Spleen (tissue), 11 donors: ENCODE data around the gene CREB3. TPM values are rescaled to one million over a fixed set of nuclear protein-coding genes. Genes with fewer than 3 reads are reported as not detected.
A peak's percentile ranks its signal among the peaks of the same experiment; 100 is the strongest.

Source experiments
- DNase-seq: peaks from one replicate; pipeline ENCODE4 v3.0.0-alpha.2; 2020
- H3K27ac ChIP-seq, 8 donors: fragments of 200-600 bp; sonication (generic) in 7 of 8; 1 replicate in 4 of 8; 2 replicates in 4 of 8; pipeline versions ENCODE4 v1.5.0 to v1.8.0; 2016 to 2021; ENCODE audit warnings: inconsistent platforms in 4 of 8, mild to moderate bottlenecking in 4 of 8, moderate library complexity in 1 of 8
- H3K27me3 ChIP-seq, 7 donors: fragments of 200-600 bp; sonication (generic) in 6 of 7; replicated peaks in 1 of 7; 1 replicate in 4 of 7; 2 replicates in 3 of 7; pipeline versions ENCODE4 v1.5.0 to v1.8.0; 2016 to 2021; ENCODE audit warnings: inconsistent platforms in 3 of 7, mild to moderate bottlenecking in 1 of 7
- H3K36me3 ChIP-seq, 6 donors: fragments of 200-600 bp; sonication (generic) in 5 of 6; 1 replicate in 4 of 6; 2 replicates in 2 of 6; pipeline versions ENCODE4 v1.5.0 to v1.8.0; 2016 to 2021; ENCODE audit warnings: inconsistent platforms in 2 of 6
- H3K4me1 ChIP-seq, 6 donors: fragments of 200-600 bp; sonication (generic) in 5 of 6; 1 replicate in 3 of 6; 2 replicates in 3 of 6; pipeline versions ENCODE4 v1.5.0 to v1.8.0; 2016 to 2021; ENCODE audit warnings: inconsistent platforms in 3 of 6
- H3K4me3 ChIP-seq, 8 donors: fragments of 200-600 bp; sonication (generic) in 7 of 8; 1 replicate in 4 of 8; 2 replicates in 4 of 8; pipeline versions ENCODE4 v1.5.0 to v1.8.0; 2016 to 2021; ENCODE audit warnings: inconsistent platforms in 4 of 8, mild to moderate bottlenecking in 4 of 8, moderate library complexity in 2 of 8
- H3K9me3 ChIP-seq, 8 donors: fragments of 200-600 bp; sonication (generic) in 7 of 8; 1 replicate in 4 of 8; 2 replicates in 4 of 8; pipeline versions ENCODE4 v1.5.0 to v1.8.0; 2016 to 2021; ENCODE audit warnings: inconsistent platforms in 4 of 8
- POLR2A ChIP-seq, 3 donors: fragments of 450-650 bp; IDR thresholded peaks; one replicate each; pipeline ENCODE4 v1.5.1; 2017; ENCODE audit warnings: antibody characterized with exemption in 3 of 3, mild to moderate bottlenecking in 1 of 3
- POLR2AphosphoS5 ChIP-seq, 3 donors: sonication (generic); formaldehyde crosslinking; IDR thresholded peaks; one replicate each; pipeline ENCODE4 v1.5.1; 2017; ENCODE audit warnings: antibody characterized with exemption in 3 of 3
- WGBS, 5 donors: extraction: QIAGEN DNeasy Blood & Tissue Kit in 3 of 5; methylation state at CpG; one replicate each; pipeline versions ENCODE4 v1.1.5 to v1.1.7; 2013 to 2018; 5-methylcytosine and 5-hydroxymethylcytosine counted together
- intact Hi-C: fragments of 100-400 bp; cut with DNase I; formaldehyde crosslinking; loops from one replicate; pipeline ENCODE4 v1.15.0; 2023; ENCODE audit warnings: low total_unique reads
- polyA plus RNA-seq, 3 donors: library from polyadenylated mRNA; stranded (reverse); fragments of 200-250 nt; gene quantifications; one replicate each; pipeline ENCODE4 v1.2.1, GENCODE V29; 2013
- total RNA-seq, 7 donors: library from RNA; depleted of rRNA in 3 of 7; stranded (reverse); fragments of >200 nt in 3 of 7; fragmentation: NEBNext Ultra II Directional in 4 of 7; extraction: Animal tissue kit (Norgen Biotek cat#: 25700) in 4 of 7; gene quantifications; one replicate each; pipeline versions ENCODE4 v1.1.0 to v1.2.1, GENCODE V29; 2016 to 2021
- TF ChIP-seq, protein P1 (sequence below), 11 experiments: fragments of 200-600 bp in 7 of 11; fragments of 450-650 bp in 4 of 11; sonication (generic) in 4 of 11; IDR thresholded peaks in 8 of 11; conservative IDR thresholded peaks in 3 of 11; 1 replicate in 7 of 11; 2 replicates in 4 of 11; pipeline versions ENCODE4 v1.4.0 to v1.8.0; 2016 to 2021; ENCODE audit warnings: antibody characterized with exemption in 11 of 11, inconsistent platforms in 4 of 11, mild to moderate bottlenecking in 1 of 11
- donor health status: healthy with polysubstance abuse.
- donor health status: DM: no; HTN: no; CAD: no; lungs with moderate emphysema.
- donor health status: DM: no; HTN: no; CAD: no.
- donor health status: Bipolar disorder and iron deficiency.
- donor health status: healthy.
- donor health status: DM: no; HTN: no; CAD: no.
- donor health status: DM: yes; HTN: yes; CAD: no.

CREB3 gene
- total and polyA plus RNA-seq, 10 donors = 14.7 to 35.9 (median 25.7) TPM

DNA sequence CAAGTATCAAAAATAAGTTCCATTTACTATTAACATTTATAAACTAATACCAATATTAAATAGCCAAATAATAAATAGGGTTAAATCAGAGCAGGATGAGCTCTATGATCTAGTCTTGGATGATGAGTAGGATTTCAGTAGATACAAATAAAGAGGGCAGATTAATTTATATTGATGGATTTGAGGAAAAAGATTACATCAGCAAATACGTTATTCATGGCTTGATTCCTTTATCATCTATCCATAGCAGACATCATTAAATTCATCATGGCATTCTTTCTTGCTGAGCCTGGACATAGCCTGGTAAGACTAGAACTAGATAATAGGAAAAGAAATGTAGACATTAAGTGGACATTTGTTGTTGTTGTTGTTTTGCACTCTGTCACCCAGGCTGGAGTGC is 35.0 kb downstream of the CREB3 start:
- WGBS, 5 donors = 82 to 95% (median 88%) methylated on average over 1 of the region's 1 CpG
- Histone ChIP-seq H3K27me3 (no peaks in the 10 kb centered on the region), H3K36me3 (peaks cover 0 to 4% (median 0%) of the 10 kb centered on the region in 6 donors), H3K4me3 (no peak overlapping the region), H3K27ac (no peak overlapping the region), H3K9me3 (no peaks in the 10 kb centered on the region), H3K4me1 (peaks cover 3 to 25% (median 21%) of the 10 kb centered on the region in 6 donors)
- intact Hi-C loops = no loop called here
- no peak for DNase-seq
- TF ChIP-seq POLR2A (IDR thresholded peaks at IDR 0.05) (no peak), POLR2AphosphoS5 (IDR thresholded peaks at IDR 0.05) (no peak)

DNA sequence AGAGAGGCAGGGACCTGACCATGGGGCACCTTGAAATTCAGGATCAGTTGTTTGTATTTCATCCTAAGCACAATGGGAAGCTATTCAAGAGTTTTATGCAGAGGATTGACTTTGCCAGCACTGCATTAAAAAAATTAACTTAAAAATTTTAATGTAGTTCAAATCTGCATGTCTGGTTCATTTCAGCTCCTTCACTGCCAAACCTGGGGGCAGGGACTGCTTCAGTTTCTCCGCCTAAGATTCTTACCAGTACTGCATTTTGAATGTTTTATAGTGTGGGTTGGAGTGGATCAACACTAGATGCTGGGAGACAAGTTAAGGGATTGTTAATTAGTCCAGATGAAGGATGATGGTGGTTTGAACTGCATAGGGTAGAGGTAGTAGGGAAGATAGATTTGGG is 37.3 kb downstream of the CREB3 start:
- Histone ChIP-seq H3K27me3 (no peaks in the 10 kb centered on the region), H3K4me1 (peaks cover 3 to 27% (median 22%) of the 10 kb centered on the region in 6 donors), H3K27ac (no peak overlapping the region), H3K36me3 (peaks cover 0 to 5% (median 0%) of the 10 kb centered on the region in 6 donors), H3K4me3 (no peak overlapping the region), H3K9me3 (no peaks in the 10 kb centered on the region)
- no peak for DNase-seq
- TF ChIP-seq, protein P1, sequence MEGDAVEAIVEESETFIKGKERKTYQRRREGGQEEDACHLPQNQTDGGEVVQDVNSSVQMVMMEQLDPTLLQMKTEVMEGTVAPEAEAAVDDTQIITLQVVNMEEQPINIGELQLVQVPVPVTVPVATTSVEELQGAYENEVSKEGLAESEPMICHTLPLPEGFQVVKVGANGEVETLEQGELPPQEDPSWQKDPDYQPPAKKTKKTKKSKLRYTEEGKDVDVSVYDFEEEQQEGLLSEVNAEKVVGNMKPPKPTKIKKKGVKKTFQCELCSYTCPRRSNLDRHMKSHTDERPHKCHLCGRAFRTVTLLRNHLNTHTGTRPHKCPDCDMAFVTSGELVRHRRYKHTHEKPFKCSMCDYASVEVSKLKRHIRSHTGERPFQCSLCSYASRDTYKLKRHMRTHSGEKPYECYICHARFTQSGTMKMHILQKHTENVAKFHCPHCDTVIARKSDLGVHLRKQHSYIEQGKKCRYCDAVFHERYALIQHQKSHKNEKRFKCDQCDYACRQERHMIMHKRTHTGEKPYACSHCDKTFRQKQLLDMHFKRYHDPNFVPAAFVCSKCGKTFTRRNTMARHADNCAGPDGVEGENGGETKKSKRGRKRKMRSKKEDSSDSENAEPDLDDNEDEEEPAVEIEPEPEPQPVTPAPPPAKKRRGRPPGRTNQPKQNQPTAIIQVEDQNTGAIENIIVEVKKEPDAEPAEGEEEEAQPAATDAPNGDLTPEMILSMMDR (IDR thresholded peaks at IDR 0.05 in 8 of 11, conservative IDR thresholded peaks at IDR 0.05 in 3 of 11) = no peak
- TF ChIP-seq POLR2A (IDR thresholded peaks at IDR 0.05) = no peak
- TF ChIP-seq POLR2AphosphoS5 (IDR thresholded peaks at IDR 0.05) = no peak
- intact Hi-C loops = no loop called here
- WGBS, 5 donors = 89 to 100% (median 95%) methylated on average over 1 of the region's 1 CpG

DNA sequence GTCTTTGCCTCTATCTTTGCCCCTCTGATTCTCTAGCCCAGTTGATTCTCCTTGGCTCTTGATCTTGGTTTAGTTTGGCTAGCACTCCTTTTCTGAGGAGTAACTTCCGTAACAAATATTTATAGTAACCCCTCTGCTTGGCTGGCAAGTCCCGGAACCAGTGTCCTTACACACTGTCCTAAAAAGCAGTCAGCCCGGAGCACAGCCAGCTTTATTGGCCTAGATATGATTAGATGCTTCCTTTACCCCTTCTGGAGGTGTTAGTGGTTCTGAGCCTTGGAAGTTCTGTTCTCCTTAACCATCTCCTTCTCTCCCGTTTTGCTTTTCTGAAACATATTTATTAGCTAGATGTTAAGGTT is 38.6 kb downstream of the CREB3 start:
- Histone ChIP-seq H3K4me1 (peaks cover 9 to 40% (median 32%) of the 10 kb centered on the region in 6 donors), H3K9me3 (no peaks in the 10 kb centered on the region), H3K27ac (peak overlapping the region in 6 of 8 donors; percentile 13 to 63 (median 48)), H3K36me3 (peaks cover 0 to 5% (median 0%) of the 10 kb centered on the region in 6 donors), H3K27me3 (no peaks in the 10 kb centered on the region), H3K4me3 (no peak overlapping the region)
- DNase-seq = no peak
- intact Hi-C loops = no loop called here
- 34 to 62% (median 36%) methylated on average over 4 of the region's 4 CpGs for WGBS, 5 donors
- no peak for TF ChIP-seq POLR2AphosphoS5 (IDR thresholded peaks at IDR 0.05)
- TF ChIP-seq, protein P1 (IDR thresholded peaks at IDR 0.05 in 8 of 11, conservative IDR thresholded peaks at IDR 0.05 in 3 of 11) = no peak
- TF ChIP-seq POLR2A (IDR thresholded peaks at IDR 0.05) = no peak

DNA sequence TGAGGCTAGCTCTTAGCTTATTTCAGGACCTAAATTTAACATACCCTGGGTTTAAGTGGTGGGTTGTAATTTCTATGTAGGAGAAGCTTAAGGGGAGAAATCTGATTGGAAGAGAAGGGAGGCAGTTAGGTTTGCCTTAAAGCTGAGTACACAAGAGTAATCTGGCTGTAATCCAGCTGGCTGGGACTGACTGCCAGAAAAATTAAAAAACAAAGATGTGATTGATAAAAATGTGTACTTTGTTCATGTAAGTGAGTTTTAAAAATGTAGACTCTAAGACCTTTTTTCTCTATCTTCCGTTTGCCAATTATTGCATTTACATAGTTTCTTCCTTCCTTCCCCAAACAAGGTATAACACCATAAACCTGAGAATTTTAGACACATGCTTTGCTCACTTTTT is 39.1 kb downstream of the CREB3 start:
- 33 to 59% (median 39%) methylated on average over 1 of the region's 1 CpG for WGBS, 5 donors
- H3K27ac ChIP-seq = peak overlapping the region in 6 of 8 donors; percentile 13 to 63 (median 48)

More for the DNA sequence above, 39.1 kb downstream of the CREB3 start:
- Histone ChIP-seq H3K4me3 (no peak overlapping the region), H3K36me3 (peaks cover 0 to 5% (median 0%) of the 10 kb centered on the region in 6 donors), H3K27me3 (no peaks in the 10 kb centered on the region), H3K9me3 (no peaks in the 10 kb centered on the region), H3K4me1 (peaks cover 9 to 43% (median 34%) of the 10 kb centered on the region in 6 donors)
- intact Hi-C loops = no loop called here
- TF ChIP-seq POLR2A (IDR thresholded peaks at IDR 0.05) (no peak), POLR2AphosphoS5 (IDR thresholded peaks at IDR 0.05) (no peak)
- TF ChIP-seq, protein P1 (IDR thresholded peaks at IDR 0.05 in 8 of 11, conservative IDR thresholded peaks at IDR 0.05 in 3 of 11) = no peak
- DNase-seq = no peak
